EL (cell line): ENCODE results near the gene NR2E1.
A peak's percentile ranks its signal among the peaks of the same experiment; 100 is the strongest.

Experiments used
- DNase-seq: peaks from one replicate; pipeline ENCODE4 v3.0.0-alpha.2; 2016

The NR2E1 gene

DNA sequence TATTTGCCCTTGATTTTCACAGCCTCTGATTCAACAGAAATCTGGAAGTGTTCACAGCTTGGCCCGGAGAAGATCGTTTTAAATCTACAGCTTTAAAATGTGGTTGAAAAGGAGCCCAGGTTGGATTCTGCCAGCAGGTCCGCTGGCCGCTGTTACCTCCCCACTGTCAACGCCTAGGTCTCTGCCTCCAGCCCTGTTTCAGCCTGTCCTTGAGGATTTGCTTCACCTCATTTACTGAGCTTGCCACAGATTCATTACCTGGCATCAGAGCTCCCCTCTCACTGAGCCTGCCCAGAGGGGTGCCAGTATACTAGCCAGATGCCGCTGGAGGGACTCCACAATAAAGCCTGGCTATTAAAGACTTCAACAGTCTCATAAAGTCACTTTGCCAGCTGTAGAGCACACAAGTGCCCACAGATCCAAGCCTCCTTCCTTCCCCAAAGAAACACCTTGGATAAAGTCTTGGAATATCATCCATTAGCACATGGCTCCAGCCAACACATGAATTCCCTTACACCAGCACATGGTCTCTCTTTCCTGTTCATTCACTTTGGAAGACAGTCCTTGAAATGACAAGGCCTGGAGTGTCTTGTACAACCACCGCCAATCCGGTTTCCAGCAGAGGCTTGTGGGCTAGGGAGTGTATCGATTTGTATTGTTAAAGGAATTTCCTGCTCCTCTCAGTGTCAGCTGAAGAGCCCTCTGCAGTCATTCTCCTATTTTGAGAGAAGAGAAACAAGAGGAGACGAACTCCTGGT is 9.5 kb upstream of the NR2E1 start:
- peak; percentile 36 for DNase-seq

DNA sequence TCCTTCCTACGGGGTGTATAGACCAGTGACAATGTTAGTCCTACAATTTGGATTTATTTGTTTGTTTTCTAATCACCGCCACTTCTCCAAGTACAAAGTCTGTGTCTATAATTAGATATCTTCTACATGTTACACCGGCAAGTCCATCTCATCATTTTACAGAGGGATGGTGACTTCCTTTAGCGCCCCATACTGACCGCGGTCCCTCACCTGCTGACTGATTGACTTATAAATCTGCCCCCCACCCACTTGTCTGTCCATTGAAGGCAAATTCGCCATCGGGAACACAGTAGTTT is 8.9 kb upstream of the NR2E1 start:
- no peak for DNase-seq

DNA sequence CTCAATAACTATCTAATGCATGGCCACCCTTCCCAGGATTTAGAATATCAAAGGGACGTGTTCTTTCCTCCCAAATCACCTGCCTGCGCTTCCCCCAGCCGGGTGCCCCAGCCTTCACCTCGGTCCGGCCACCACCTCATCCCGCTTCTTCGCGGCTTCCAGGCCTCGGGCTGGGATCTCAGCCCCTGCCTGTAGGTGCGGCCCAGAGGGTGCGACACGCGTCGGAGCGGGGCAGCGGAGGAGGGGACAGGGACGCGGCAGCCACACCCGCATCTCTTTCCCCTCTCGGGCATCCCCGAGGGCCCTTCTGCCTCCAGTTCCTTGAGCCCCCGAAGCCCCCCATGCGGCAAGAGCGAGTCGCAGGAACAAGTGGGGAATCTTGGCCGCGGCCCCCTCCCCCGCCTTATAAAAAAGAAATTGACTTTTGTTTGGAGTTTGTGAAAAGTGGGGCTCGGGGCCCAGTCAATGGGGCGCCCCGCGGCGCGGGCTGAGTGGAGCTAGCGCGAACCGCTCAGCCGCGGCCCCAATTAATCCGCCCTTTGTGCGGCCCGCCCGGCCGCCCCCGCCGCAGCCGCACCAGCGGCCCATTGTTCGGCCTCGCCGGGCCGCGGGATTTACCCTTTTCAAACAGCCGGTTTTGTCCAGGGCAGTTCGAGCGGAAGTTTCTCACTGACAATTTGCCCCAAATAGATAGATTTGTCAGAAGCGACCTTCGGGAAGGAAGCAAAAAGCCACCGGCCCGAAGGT is 8.4 kb upstream of the NR2E1 start:
- DNase-seq: no peak

- no peak for DNase-seq
Observed at GRCh38 chr6:108157981-108158525, 7.8 kb upstream of the NR2E1 start.

DNA sequence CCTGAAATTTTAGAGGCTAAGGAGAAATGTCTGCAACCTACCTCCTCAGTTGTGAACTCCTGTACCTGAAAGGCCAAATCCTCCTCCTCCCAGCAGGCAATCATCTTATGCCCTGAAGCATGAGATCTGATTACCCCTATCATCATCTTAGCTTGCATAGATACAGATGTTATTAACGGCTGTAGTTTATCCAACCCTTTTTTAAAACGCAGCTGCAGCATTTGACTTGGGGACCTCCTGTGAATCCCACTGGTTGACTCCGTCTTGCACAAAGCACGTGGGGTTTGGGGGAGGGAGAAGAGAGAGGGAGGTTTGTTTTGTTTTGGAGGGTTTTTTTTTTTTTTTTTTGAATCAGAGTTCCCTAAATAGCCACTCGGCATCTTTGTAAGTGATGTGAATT is 5.8 kb upstream of the NR2E1 start:
- DNase-seq: no peak

DNA sequence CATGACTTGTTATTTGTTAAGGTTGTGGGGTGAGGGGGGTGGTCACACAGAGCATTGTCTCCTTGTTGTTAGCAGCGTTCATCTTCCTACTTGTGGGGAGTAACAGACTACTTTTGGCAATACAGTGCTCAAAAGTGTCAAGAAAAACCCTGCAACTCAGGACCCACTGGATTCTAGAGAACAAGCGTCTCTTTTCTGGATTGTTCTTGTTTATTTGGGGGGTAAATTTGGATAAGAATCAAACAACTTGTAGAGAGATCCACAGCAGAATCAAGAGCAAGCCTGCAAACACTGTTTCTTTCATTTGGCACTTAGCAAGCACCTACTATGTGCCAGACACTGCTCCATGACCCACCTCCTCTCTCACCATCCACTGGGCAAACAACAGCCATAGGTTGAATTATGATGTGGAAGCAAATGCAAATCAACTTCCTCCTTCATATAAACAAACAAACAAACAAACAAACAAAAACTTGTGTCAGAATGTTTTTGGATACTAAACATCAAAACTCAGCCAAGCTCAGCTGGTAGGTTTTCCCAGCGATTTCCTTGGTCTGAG is 4.0 kb upstream of the NR2E1 start:
- no peak for DNase-seq

DNA sequence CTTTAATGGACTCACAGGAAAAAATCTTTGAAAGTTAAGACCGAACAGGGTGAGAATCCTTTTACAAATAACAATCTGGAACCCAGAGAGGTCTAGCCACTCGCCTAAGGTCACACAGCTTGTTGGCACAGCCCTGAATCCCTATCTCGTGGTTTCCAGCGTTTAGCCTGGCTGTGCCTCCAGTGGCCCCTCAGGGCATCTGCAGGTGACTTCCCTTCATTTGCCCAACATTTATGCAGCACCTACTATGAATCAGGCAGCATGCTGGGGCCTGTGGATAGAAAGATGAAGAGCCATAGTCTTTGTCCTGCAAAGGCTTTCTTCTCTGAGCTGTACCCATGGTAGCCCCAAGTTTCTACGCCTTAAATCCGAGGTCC is 2.6 kb upstream of the NR2E1 start:
- no peak for DNase-seq

GRCh38 chr6:108163644-108164542 is 1.9 kb upstream of the NR2E1 start:
- no peak for DNase-seq

- no peak for DNase-seq
Observed at GRCh38 chr6:108164543-108164814, 1.3 kb upstream of the NR2E1 start.

- DNase-seq: no peak
Observed at GRCh38 chr6:108164815-108165706, 761 bp upstream of the NR2E1 start.

DNA sequence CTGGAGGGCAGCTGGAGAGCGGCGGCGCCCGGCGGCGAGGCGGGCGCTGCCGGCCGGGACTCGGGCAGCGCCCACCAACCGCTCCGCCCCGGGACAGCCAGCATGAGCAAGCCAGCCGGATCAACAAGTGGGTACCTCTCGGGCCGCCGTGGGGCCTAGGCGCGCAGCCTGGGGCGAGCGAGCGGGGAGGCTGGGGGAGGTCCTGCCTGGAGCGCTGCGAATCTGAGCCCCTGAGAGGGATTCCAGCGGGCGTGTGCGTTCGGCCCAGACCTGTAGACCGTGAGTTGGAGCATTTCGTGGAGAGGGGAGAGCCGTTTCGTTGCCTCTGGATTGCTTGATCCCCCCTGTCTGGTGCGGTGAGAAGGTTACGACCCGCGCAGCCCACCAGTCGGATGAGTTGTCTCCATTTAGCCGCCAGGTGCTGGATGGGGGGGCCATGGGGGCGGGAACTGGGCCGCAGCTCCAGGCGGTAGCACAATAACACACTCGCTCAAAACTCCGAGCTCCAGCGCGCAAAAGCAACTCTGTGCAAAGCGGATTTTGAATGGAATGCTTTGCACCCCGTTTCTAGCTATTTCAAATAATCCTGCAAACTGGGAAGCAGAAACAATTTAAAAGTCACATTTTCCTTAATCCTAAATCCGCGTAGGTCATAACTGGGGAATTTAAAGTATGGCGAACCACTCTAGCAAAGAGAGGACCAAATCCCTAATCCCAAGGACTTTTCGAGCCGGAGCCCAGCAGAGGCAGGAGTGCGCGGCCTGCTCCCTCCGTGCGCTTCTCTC is 1.0 kb downstream of the NR2E1 start:
- DNase-seq: no peak

- no peak for DNase-seq
Observed at GRCh38 chr6:108167449-108168089, 1.7 kb downstream of the NR2E1 start.

DNA sequence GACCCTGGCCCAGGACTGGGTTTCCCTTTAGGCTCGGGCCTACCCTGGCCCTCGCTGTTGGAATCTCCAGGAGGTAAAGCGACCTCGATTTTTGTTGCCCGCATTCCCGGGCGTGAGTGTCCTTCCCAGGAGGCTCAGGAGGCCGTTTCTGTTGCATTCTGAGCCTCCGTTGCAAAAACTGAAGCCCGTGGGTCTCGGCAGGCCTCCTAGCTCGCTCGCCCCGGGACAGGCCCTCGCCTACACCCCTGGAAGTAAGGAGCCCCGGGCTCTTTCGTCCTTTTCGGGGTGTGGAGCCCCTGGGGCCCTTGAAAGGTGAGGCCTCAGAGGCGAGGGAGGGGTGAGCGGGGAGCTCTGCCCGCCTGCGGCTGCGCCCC is 2.3 kb downstream of the NR2E1 start:
- no peak for DNase-seq

- DNase-seq: peak; percentile 22
Observed at GRCh38 chr6:108168501-108169463, 3.0 kb downstream of the NR2E1 start.

- DNase-seq: no peak
Observed at GRCh38 chr6:108169464-108170331, 3.9 kb downstream of the NR2E1 start.

DNA sequence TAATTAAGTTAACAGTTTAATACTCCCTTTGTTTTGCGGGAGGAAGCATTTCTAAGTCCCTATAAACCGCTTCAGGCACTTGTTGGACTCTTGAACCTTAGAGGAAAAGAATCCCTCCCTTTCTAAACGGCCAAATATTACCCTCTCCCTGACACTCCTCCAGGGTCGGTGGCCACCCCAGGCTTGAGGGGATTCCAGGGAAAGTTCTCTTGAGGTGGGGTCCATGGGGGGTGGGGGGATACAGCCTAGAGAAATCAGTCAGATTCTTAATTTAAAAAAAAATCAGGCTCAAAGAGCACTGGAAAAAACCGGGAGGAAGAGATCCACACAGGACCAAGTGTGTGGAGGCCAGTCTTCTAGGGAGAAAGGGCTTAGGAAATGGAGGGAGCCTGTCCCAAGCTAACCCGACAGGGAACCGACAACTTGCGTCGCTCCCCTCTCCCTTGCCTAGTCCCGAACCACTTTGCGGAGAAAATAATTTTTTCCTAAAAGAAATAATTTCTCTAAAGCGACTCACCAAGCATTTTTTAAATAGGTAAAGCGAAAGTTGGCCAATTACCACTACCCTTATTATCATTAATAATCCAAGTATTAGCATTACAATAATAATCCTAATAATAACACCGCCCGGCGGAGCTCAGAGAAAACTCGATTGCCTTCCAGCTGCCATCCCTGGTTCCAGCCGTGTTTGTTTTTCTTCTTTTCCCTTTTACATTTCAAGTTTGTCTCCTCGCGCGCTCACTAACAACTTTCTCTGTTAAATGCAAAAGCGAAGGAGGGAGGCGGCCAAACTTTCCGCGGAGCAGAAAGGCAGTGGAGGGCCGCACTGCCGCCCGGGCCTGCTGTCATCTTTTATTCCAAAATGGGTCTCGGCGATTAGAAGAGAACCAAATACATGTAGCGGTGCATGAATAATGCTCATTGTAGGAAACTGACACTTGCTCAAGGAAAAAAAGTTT is 4.8 kb downstream of the NR2E1 start:
- no peak for DNase-seq

GRCh38 chr6:108171291-108171917 is 5.6 kb downstream of the NR2E1 start:
- no peak for DNase-seq
